Cardiac fibroblast (primary cell): ENCODE measurements around the gene SHISA6.

Experiments used
- DNase-seq, 2 donors: peaks; one replicate each; pipeline versions ENCODE4 v3.0.0 to v3.0.0-alpha.2; 2010; ENCODE audit warnings: low read depth in 2 of 2
- H3K4me3 ChIP-seq, 2 donors: replicated peaks in 1 of 2; 1 replicate in 1 of 2; 2 replicates in 1 of 2; pipeline ENCODE4 v1.5.1; 2011; ENCODE audit warnings: low read depth in 2 of 2, low read length in 2 of 2, mild to moderate bottlenecking in 2 of 2, moderate library complexity in 1 of 2
- TF ChIP-seq, protein P1 (sequence below): IDR thresholded peaks from one replicate; pipeline ENCODE4 v1.5.1; 2011; ENCODE audit warnings: low read depth, mild to moderate bottlenecking, low read length, inconsistent platforms

The SHISA6 gene

DNA sequence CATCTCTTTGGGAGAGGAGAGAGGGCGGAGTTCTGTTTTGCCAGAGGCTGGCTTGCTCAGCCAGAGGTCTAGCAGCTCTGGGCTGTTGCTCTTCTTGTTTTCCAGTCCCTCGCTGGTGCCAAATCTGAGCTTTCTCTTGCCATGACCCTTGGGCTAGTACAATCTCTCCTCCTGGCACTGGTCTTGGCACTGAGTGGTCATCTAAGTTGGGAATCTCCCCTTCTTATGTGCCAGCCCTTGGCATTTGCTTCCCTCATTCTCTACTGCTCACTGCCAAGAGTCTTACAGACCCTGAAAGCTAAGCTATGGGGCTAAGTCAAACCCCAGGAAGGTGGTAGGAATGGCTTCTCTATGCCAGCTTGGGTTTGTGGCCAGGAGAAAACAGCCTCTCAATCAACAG is 148.6 kb downstream of the SHISA6 start:
- DNase-seq = no peak
- TF ChIP-seq, protein P1, sequence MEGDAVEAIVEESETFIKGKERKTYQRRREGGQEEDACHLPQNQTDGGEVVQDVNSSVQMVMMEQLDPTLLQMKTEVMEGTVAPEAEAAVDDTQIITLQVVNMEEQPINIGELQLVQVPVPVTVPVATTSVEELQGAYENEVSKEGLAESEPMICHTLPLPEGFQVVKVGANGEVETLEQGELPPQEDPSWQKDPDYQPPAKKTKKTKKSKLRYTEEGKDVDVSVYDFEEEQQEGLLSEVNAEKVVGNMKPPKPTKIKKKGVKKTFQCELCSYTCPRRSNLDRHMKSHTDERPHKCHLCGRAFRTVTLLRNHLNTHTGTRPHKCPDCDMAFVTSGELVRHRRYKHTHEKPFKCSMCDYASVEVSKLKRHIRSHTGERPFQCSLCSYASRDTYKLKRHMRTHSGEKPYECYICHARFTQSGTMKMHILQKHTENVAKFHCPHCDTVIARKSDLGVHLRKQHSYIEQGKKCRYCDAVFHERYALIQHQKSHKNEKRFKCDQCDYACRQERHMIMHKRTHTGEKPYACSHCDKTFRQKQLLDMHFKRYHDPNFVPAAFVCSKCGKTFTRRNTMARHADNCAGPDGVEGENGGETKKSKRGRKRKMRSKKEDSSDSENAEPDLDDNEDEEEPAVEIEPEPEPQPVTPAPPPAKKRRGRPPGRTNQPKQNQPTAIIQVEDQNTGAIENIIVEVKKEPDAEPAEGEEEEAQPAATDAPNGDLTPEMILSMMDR = no peak
- H3K4me3 ChIP-seq = no peak overlapping the region

DNA sequence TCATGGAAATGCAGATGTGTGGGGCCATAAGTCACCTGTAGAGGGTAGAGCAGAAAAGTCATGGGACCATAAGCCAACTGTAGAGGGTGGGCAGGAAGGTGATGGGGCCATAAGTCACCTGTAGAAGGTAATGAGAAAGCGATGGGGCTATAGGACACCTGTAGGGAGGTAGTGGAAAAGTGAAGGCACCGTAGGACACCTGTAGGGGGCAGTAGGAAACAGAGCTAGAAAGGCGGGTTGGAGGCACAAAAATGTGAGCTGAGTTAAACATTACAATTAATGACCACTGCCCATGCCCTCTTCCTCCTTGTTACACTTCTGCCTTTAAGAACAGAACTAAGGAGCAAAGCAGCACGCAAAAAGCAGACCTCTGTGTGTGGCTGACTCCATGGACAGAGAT is 150.1 kb downstream of the SHISA6 start:
- no peak for DNase-seq

DNA sequence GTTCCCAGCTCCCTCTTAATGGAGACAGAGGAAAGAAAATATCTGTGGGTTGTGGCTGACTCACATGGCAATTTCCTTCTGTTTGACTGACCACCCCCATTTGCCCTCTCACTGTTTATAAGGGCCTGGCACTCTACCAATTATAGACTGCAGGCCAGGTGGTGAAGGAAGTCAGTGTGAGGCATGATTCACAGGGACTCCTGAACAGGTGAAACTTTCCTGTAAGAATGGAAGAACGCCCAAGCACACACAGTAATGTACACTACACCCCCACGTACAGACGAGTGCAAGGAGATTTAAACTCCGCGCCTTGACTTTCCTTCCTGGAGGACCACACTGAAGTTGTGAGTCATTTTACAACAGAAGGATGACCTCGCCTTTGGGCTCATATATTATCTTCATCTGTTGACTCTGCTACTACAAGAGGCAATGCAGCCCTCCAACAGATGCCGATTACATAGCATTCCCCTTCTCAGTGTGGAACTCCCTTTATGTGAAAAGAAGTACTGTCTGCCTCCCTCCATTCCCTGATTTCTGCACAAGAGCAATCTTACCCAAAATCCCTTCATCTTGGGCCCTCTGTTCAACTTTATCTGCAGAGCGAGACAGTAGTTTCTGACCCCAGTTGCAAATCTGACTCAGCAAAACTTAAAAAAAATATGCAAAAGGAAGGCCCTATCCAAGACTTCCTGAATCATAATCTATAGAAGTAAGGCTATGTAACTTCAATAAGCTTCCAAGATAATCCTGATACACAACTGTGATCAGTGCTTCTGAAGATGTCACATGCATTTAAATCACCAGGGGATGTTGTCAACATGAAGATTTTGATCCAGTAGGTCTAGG is 163.6 kb downstream of the SHISA6 start:
- no peak overlapping the region for H3K4me3 ChIP-seq
- no peak for DNase-seq
- TF ChIP-seq, protein P1 = no peak

More for the DNA sequence above, 150.1 kb downstream of the SHISA6 start:
- TF ChIP-seq, protein P1 = no peak
- H3K4me3 ChIP-seq = no peak overlapping the region

DNA sequence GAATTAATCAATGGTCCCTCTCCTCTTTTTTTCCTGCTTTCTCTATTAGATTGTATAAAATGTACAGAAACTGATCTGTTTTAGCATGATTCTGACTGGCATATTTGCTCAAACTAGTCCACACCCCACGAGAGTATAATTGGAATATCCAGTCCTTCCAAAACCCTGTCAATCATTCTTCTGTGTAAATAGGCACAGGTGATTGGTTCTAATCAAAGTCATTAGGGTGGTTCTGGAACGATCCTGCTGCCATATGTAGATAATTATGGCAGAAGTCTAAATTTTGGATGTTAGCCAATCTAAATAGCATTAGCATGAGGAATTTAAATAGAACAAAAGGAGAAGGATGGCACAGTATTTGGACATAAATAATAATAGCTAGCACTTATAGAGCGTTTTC is 165.7 kb downstream of the SHISA6 start:
- DNase-seq = no peak
- TF ChIP-seq, protein P1 = no peak
- no peak overlapping the region for H3K4me3 ChIP-seq

DNA sequence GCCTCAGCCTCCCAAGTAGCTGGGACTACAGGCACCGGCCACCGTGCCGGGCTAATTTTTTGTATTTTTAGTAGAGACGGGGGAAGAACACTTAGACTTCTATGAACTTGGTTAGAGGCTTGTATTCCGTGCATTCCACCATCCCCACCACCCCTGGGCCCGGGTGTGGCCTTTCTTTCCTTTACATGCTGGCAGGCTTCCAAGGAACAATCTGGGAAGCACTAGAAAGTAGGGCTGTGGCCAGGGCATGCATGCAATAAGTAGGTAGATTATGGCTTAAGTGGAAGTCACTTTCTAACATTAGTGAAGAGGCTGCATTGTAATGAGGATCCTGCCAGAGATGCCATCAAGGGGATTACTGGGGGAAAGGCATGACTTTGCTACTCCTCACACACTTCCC is 171.6 kb downstream of the SHISA6 start:
- H3K4me3 ChIP-seq = no peak overlapping the region
- TF ChIP-seq, protein P1 = no peak
- DNase-seq = no peak

DNA sequence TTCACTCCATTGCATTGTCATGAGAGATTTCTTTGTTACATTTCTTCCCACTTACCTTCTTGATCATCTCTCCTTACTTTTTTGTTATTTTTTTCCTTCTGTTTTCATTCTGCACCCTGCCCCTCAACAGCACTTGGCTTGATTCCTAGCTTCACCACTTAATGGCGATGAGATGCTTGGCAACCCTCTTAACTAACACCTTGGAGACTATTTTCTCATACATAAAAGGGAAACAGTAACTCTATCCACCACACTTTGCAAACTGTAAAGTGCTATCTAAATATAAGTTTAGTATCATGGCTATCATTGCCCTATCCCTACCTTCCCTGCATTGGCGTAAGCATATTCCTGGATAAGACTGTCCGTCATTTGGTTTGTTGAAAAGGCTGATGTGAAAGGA is 177.3 kb downstream of the SHISA6 start:
- TF ChIP-seq, protein P1 = no peak
- no peak for DNase-seq
- H3K4me3 ChIP-seq = no peak overlapping the region

DNA sequence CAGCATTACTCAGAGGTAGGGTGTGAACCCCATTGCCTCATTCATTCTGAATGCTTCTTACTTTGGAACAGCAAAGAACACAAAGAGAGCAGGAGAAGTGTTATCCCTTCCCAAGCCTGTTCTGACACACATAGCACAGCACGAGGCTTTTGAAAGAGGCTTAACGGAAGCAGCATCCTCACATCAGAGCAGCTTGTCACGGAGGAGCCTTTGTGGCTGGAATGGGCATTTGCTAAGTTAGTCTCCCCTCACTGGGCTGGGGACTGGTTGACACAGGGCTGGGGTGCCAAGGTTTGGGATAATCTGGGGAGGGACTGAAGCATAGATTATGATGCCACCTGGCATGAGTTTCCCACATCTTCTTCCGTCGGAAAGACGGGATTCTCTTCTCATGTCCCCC is 189.7 kb downstream of the SHISA6 start:
- DNase-seq = no peak
- TF ChIP-seq, protein P1 = no peak
- H3K4me3 ChIP-seq = no peak overlapping the region
